ENCODE data around the gene ARMC9. TPM values are rescaled to one million over a fixed set of nuclear protein-coding genes. Genes with fewer than 3 reads are reported as not detected.

The ARMC9 gene
- total RNA-seq, 1 donor from 2014 or later = 43.1 TPM

DNA sequence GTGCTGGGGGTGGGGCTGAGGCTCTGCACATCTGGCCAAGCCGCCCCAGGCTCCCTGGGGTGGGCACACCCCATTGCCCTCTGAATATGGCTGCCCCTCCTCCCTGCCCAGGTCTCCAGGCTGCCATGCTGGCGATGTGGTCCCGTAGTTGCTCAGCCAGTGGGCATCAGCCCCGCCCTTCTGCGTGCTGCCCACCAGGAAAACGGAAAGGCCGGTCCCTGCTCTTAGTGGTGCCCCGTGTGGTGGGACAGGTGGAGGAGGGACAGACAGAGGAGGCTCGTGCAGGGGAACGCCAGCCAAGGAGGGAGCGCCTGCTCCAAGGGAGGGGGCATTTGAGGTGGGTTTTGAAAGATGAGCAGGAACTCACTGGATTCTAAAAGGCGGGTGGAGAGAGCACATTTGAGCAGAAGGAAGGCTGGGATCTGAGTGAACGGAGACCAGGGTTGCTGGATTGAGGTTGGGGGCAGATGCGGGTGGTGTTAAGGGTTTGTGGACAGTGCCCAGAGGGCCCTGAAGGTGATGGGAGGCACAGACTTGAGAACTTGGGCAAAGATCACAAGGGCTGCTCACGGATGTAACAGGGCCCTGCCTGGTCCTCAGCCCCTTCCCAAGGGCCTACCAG is 190.4 kb downstream of the ARMC9 start:
- Histone ChIP-seq H3K36me3 (no peaks in the 10 kb centered on the region), H3K4me3 (no peak overlapping the region), H3K27ac (no peak overlapping the region), H3K27me3 (ENCODE audit: low read depth) (no peaks in the 10 kb centered on the region), H3K9me3 (no peaks in the 10 kb centered on the region), H3K4me1 (peaks cover 14% of the 10 kb centered on the region)
- DNase-seq (no peak), ATAC-seq (no peak)
- intact Hi-C loops (cut with DNase I) = no loop called here
- TF ChIP-seq, protein P1, sequence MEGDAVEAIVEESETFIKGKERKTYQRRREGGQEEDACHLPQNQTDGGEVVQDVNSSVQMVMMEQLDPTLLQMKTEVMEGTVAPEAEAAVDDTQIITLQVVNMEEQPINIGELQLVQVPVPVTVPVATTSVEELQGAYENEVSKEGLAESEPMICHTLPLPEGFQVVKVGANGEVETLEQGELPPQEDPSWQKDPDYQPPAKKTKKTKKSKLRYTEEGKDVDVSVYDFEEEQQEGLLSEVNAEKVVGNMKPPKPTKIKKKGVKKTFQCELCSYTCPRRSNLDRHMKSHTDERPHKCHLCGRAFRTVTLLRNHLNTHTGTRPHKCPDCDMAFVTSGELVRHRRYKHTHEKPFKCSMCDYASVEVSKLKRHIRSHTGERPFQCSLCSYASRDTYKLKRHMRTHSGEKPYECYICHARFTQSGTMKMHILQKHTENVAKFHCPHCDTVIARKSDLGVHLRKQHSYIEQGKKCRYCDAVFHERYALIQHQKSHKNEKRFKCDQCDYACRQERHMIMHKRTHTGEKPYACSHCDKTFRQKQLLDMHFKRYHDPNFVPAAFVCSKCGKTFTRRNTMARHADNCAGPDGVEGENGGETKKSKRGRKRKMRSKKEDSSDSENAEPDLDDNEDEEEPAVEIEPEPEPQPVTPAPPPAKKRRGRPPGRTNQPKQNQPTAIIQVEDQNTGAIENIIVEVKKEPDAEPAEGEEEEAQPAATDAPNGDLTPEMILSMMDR (IDR thresholded peaks at IDR 0.05) = no peak

DNA sequence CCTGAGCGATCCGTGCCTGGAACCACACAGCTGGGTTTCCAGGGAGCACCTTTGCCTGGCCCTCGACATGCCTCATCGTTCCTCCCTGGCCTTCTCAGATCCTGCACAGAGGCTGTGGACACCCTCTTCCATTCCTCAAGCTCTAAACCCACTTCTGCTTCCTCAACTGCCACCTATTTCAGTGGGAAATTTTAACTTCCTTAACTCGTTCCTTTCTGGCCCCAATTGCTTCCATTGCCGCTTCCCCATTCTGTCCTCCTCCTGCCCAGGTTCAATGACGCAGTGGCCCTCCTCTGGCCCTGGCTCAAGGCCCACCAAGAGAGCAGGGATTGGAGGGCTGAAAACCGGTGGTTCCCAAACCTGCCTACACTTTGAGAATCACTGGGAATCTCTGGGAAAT is 192.2 kb downstream of the ARMC9 start:
- Histone ChIP-seq H3K36me3 (no peaks in the 10 kb centered on the region), H3K9me3 (no peaks in the 10 kb centered on the region), H3K4me3 (no peak overlapping the region), H3K27ac (no peak overlapping the region), H3K4me1 (peaks cover 24% of the 10 kb centered on the region), H3K27me3 (ENCODE audit: low read depth) (peaks cover 7% of the 10 kb centered on the region)
- TF ChIP-seq, protein P1 (IDR thresholded peaks at IDR 0.05) = no peak
- DNase-seq (no peak), ATAC-seq (no peak)
- intact Hi-C loops (cut with DNase I) = no loop called here

DNA sequence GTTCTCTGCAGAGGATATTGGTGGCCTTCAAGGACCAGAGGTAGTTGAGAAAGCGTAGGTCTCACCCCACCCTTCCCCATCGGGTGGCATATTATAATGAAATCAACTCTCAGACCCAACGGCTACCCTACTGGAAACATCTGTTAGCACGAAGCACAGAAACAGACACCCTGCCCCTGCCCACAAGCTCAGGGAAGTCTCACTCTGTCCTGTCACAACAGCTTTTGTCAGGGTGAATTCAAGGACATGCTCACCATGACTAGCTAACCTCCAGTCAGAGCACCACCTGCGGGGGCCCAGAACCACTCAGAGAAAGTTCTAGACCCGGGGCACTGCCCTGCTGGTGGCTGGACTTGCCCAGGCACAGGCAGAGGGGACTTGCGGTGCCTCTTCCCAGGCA is 193.6 kb downstream of the ARMC9 start:
- Histone ChIP-seq H3K27me3 (ENCODE audit: low read depth) (peaks cover 15% of the 10 kb centered on the region), H3K4me3 (no peak overlapping the region), H3K9me3 (no peaks in the 10 kb centered on the region), H3K36me3 (no peaks in the 10 kb centered on the region), H3K4me1 (peaks cover 24% of the 10 kb centered on the region), H3K27ac (no peak overlapping the region)
- TF ChIP-seq, protein P1 (IDR thresholded peaks at IDR 0.05) = no peak
- intact Hi-C loops (cut with DNase I) = no loop called here
- ATAC-seq (no peak), DNase-seq (no peak)

DNA sequence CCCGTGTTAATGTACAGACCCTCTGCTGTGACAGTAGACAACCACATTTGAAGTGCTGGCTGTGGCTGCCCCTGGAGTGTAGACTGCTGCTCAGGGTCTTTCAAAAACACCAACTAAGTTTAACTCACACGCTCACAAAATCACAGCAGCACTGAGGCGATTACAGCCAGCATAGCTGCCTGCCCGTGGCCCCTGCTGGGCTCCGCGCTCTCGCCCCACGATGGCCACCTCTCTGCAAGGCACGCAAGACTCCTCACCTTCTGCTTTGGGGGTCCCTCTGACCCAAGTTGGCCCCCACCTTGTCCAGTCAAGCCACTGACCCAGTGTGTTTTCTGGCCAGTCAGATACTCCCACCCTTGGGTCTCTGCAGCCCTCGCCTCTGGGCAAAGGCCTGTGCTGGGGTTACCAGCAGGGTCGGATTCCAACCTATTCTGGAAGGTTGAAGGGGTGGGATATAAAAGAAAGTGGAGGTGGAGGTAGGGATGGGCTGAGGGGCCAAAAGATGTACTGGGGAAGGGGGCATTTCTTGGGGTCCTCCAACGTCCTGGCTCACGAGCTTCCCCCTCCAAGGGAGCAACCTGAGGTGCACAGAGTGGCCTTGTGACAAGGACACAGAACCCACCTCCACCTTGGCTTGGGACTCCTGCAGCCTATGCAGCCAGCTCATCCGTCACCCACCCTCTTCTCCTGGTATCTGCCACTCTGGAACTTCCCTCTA is 194.2 kb downstream of the ARMC9 start:
- Histone ChIP-seq H3K9me3 (no peaks in the 10 kb centered on the region), H3K4me1 (peaks cover 24% of the 10 kb centered on the region), H3K36me3 (no peaks in the 10 kb centered on the region), H3K27me3 (ENCODE audit: low read depth) (peaks cover 15% of the 10 kb centered on the region), H3K4me3 (no peak overlapping the region), H3K27ac (peak overlapping the region; percentile 74)
- DNase-seq (no peak), ATAC-seq (no peak)
- intact Hi-C loops (cut with DNase I) = no loop called here
- TF ChIP-seq, protein P1 (IDR thresholded peaks at IDR 0.05) = no peak

DNA sequence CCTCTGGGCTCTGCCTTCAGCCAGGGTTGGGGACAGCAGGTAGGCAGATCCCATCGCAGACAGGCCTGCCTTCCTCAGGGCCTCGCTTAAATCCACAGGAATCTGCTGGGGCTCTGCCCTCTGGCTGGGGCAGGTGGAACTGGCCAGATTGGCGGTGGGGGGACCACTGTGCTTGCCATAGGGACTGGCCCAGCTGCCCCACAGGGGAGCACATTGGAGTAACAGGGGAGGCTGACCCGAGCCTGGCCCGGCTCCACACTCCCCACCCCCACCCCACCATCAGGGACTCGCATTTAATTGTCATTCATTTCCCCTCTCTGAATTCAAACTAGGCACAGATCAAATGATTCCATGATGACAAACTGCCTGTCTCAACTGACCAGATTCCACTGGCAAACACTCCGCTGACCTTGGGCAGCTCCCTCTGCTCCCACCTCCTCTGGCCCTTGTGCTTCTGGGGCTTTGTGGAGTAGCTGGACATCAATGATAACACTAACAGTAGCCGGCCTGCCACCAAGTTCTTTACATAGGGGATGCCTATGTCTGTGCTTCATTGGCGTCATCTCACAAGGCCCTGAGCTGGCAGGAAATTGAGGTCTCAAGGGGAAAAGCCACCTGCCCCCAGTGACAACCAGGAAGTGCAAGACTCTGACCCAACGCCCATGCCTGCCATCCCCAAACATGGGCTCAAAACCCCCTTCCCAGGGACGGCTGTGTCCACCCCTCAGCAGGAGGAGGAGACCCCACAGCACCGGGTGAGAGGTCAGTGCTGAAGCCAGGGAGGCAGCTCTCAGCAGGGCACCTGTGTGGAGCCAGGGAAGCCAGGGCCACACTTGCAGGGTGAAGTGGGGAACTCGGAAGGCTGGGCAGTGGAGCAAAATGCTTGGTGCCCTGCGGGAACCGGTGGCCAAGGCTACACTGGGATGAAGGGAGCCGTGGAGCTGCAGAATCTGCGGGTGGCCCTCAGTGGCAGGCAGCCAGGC is 195.0 kb downstream of the ARMC9 start:
- peak overlapping the region; percentile 74 for H3K27ac ChIP-seq
- no peak overlapping the region for H3K4me3 ChIP-seq
- peaks cover 24% of the 10 kb centered on the region for H3K4me1 ChIP-seq
- peaks cover 15% of the 10 kb centered on the region for H3K27me3 ChIP-seq (ENCODE audit: low read depth)
- intact Hi-C loops (cut with DNase I) = no loop called here
- DNase-seq (no peak), ATAC-seq (peak in 1 of 2 donors; percentile 17)
- TF ChIP-seq, protein P1 (IDR thresholded peaks at IDR 0.05) = peak; percentile 26
- peaks cover 8% of the 10 kb centered on the region for H3K36me3 ChIP-seq
- no peaks in the 10 kb centered on the region for H3K9me3 ChIP-seq
